Esophagus squamous epithelium (tissue), 4 donors: Measurements from ENCODE around the gene GALNT7.

ENCODE experiments used
- POLR2A ChIP-seq, 4 donors: fragments of 450-650 bp; IDR thresholded peaks; one replicate each; pipeline ENCODE4 v1.6.1; 2017; ENCODE audit warnings: antibody characterized with exemption in 4 of 4, mild to moderate bottlenecking in 4 of 4, moderate library complexity in 3 of 4
- TF ChIP-seq, protein P1 (sequence below), 6 experiments: fragments of 450-650 bp in 4 of 6; fragments of 200-600 bp in 2 of 6; sonication (generic) in 2 of 6; IDR thresholded peaks; one replicate each; pipeline ENCODE4 v1.5.1; 2016 to 2019; ENCODE audit warnings: antibody characterized with exemption in 6 of 6, mild to moderate bottlenecking in 4 of 6, moderate library complexity in 4 of 6

DNA sequence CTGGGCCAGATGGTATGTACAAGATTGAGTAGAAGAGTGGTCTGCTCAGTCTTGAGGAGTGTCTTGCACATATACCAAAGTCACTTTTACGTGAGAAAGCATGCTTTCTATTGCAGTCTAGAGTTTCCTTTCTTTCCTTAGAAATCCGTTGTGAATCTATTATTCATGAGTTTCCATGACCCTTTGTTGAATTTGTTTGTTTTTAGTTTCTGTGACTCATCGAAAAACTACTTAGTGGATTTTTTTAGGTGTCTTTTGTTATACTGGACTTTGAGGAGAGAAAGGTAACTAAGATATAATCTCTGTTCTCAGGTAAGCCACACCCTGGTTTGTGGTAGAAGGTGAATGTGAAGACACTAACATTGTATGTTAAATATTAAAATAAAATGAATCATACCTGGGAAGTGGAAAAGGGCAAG is 23.0 kb downstream of the GALNT7 start:
- TF ChIP-seq, protein P1, sequence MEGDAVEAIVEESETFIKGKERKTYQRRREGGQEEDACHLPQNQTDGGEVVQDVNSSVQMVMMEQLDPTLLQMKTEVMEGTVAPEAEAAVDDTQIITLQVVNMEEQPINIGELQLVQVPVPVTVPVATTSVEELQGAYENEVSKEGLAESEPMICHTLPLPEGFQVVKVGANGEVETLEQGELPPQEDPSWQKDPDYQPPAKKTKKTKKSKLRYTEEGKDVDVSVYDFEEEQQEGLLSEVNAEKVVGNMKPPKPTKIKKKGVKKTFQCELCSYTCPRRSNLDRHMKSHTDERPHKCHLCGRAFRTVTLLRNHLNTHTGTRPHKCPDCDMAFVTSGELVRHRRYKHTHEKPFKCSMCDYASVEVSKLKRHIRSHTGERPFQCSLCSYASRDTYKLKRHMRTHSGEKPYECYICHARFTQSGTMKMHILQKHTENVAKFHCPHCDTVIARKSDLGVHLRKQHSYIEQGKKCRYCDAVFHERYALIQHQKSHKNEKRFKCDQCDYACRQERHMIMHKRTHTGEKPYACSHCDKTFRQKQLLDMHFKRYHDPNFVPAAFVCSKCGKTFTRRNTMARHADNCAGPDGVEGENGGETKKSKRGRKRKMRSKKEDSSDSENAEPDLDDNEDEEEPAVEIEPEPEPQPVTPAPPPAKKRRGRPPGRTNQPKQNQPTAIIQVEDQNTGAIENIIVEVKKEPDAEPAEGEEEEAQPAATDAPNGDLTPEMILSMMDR (IDR thresholded peaks at IDR 0.05), result no peak
- no peak for TF ChIP-seq POLR2A (IDR thresholded peaks at IDR 0.05)
